HG02678 (cell line): ENCODE data around the gene HS6ST2.
A peak's percentile ranks its signal among the peaks of the same experiment; 100 is the strongest.

ENCODE experiments used
- ATAC-seq: cut with Tn5 transposase; IDR thresholded peaks from one replicate; pipeline ENCODE4 v1.9.1; 2021; ENCODE audit warnings: mild to moderate bottlenecking, moderate library complexity; ENCODE audit not compliant: unreplicated experiment

Gene HS6ST2

GRCh38 chrX:132853040-132853439 lies 105.4 kb downstream of the HS6ST2 start:
- ATAC-seq, result no peak

DNA sequence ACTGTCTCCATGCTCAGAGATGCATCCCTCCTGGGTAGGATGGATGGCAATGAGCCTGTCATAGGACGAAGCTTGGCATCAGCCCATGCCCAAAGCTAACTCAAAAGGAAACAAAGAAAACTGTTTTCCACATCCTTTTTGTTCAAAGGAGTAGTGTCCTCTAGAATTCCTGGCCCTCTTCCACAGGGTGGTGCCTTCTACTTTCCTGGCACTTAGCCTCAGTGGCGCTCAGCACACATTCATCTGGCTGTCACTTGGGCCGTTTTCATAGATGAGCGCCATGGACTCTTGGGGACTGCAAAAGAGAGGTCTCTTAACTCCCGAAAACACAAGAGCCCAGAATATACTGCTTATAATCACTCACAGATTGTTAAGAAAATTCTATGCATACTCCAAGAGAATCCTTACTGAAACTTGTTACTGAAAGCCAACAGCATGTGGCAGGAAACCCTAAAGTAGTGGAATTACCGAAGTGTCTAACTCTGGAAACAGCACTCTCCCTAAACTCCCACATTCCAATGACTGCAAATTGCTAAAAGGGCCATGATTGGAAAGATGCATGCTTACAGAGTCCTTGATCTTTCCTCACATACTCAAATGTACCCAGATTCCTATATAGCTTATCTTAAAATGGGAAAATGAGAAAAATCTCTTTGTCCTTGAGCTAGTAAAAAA lies 110.0 kb downstream of the HS6ST2 start:
- ATAC-seq, result no peak

DNA sequence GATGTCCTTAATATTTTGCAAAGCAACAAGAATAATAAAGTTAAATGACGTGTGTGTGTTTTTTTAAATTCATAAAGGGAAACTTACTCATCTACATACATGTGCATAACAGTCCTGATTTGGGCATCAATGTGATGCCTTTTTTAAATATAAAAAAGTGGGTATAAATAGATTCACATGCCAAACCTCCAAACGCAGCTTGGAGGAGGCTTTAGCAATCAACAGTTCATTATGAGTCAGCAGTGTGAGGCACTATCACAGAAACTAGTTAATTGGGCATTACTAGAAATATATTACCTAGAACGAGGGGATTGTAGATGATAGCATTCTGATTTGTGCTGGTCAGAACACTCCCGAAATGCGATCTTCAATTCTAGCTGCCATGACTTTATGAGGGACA lies 115.1 kb downstream of the HS6ST2 start:
- no peak for ATAC-seq

DNA sequence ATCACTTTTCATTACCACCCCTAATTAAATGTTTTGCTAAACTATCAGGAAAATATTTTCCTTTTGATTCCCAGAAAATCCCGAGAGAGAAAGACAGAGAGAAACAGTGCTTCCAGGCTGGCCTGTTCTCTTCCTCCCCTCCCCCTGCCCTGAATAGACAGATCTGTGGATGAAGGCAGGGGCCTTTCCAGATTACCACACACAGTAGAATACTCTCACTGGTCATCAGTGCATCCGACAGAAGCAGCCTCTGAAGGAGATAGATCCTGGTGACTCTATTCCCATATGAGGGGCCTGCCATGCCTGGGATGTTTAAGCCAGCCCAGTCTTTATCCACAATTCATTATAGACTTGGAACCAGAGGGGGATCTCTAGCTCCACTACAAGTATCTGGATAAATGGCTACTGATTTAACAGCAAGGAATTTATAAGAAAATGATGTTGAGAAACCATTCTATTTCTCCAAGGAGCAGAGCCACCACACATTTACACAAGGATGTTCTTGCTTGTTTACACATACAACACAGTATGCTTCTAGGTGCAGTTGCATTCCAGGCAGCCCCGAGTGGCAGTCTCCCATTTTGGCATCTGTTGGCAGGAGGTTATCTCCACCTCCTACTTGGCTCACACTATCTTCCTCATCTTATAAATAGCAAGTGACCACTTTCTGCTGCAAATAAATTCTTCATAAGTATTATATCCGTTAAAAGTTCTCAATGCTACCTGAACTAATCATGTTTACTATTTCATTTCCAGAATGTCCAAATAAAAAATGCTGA lies 115.8 kb downstream of the HS6ST2 start:
- ATAC-seq, result no peak

- ATAC-seq, result no peak
Observed at GRCh38 chrX:132837967-132838366, 120.5 kb downstream of the HS6ST2 start.

GRCh38 chrX:132837126-132837525 lies 121.3 kb downstream of the HS6ST2 start:
- no peak for ATAC-seq

DNA sequence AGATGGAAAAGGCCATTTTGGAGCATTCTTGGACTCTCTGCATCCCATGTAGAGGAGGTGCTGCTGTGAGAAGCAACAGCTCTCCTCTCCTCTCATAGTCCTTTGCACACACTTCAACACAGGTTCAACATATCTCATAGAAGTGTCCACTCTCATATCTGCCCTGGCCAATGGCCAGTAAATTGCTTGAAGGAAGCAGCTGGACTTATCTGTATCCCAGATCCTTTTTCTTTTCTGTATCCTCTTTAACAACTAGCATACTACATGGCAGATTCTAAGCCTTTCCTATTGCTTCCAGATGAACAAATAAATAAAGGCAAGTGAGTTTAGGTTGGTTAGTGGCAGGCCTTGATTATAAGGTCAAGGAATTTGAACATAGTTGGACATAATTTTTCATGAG lies 122.0 kb downstream of the HS6ST2 start:
- ATAC-seq, result no peak

- ATAC-seq, result no peak
Observed at GRCh38 chrX:132834741-132835140, 123.7 kb downstream of the HS6ST2 start.

- no peak for ATAC-seq
Observed at GRCh38 chrX:132834109-132834508, 124.3 kb downstream of the HS6ST2 start.

- ATAC-seq, result no peak
Observed at GRCh38 chrX:132833373-132833772, 125.1 kb downstream of the HS6ST2 start.

- no peak for ATAC-seq
Observed at GRCh38 chrX:132831336-132831973, 127.0 kb downstream of the HS6ST2 start.

GRCh38 chrX:132822634-132823012 lies 135.8 kb downstream of the HS6ST2 start:
- ATAC-seq, result peak; percentile 56

DNA sequence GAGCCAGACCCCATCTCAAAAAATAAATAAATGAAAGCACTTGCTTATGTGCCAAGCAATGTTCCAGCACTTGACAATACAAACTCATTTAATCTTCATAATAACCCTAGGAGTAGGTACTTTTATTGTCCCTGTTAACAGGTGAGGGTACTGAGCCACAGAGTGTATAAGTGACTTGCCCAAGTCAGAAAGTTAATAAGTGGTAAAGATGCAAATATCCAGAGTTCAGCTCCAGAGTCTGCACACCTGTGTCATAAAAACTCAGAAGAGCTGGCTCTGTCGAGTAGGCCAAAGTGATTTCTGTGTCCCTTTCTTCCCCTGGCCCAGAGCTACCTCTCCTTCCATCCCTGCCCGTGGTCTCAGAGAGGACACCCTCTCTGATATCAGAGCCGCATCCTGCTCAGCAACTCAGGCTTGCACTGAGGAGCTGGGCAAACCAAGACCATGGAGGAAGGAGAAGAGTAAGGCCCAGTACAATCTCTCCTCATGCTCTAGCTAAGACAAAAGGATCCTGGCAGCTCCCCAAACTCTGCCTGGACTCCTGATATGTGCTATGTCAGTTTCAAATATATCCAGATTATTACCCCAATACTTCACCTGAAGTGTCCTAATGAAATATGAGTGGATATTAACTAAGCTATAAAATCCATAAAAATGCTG lies 136.3 kb downstream of the HS6ST2 start:
- peak; percentile 55 for ATAC-seq

DNA sequence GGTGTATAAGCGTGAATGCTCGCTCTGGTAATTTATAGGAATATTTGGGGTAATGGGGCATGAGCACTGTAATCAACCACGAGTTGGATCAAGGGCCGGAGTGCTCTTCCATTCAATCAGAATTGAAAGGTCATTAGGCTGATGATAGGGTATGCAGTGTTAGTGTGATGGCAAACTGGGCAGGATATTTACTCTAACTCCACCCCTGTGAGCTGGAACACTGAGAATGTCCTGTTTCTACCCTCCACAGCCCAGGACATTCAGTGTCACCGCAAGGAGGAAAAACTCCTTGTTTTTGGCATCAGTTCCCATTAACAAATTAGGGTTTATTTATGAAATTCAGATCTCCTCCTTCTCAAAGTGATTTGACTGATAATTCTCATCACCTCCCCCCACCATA lies 137.8 kb downstream of the HS6ST2 start:
- ATAC-seq, result no peak

GRCh38 chrX:132819711-132820264 lies 138.6 kb downstream of the HS6ST2 start:
- ATAC-seq, result no peak

DNA sequence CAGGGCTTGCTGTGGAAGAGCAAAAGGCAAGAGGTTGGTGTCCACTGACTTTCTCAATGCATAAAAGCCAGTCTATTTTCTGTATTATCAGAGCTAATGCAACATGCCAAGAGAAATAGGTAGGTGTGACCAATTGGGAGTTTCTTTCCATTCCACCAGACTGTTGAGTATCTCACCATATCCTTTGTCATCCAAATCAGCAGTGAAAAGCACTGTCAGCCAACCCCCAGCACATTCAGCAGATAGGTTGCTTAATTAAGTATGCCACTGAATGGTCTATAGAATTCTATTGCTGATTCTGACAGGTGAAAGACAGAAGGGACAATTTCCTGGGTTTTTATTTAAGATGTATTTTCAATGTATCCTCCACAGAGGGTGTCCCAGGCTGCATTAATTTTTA lies 139.8 kb downstream of the HS6ST2 start:
- no peak for ATAC-seq

DNA sequence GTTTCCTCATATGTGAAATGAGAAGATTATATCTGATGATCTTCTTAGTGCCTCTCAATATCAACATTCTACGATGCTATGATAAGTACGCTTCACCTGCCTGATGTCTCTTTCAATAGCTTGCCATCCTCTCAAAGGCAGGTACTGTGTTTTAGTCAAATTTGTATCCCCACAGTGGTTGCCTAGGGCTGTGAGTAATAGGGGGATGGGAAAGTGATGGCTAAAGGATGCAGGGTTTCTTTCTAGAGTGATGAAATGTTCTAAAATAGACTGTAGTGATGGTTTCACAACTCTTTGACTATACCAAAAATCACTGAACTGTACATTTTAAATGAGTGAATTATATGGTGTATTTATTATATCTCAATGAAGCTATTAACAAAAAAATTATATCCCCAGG lies 142.8 kb downstream of the HS6ST2 start:
- no peak for ATAC-seq

- ATAC-seq, result no peak
Observed at GRCh38 chrX:132810964-132811712, 147.3 kb downstream of the HS6ST2 start.

GRCh38 chrX:132810488-132810887 lies 147.9 kb downstream of the HS6ST2 start:
- ATAC-seq, result no peak

- ATAC-seq, result no peak
Observed at GRCh38 chrX:132809581-132809980, 148.8 kb downstream of the HS6ST2 start.
